Mucosa of stomach (tissue), 1 donor: ENCODE measurements around the gene RPL19.

Experiments used
- H3K27me3 ChIP-seq: one replicate; pipeline ENCODE4 v1.7.0; 2013; ENCODE audit warnings: mild to moderate bottlenecking, low read length; ENCODE audit not compliant: control insufficient read depth, insufficient read depth
- H3K36me3 ChIP-seq: one replicate; pipeline ENCODE4 v1.7.0; 2013; ENCODE audit warnings: low read length; ENCODE audit not compliant: control insufficient read depth, insufficient read depth
- H3K4me1 ChIP-seq: one replicate; pipeline ENCODE4 v1.7.0; 2013; ENCODE audit warnings: mild to moderate bottlenecking, low read length; ENCODE audit not compliant: control insufficient read depth, insufficient read depth
- H3K4me3 ChIP-seq: one replicate; pipeline ENCODE4 v1.7.0; 2013; ENCODE audit warnings: low read length
- H3K9ac ChIP-seq: one replicate; pipeline ENCODE4 v1.7.0; 2013; ENCODE audit warnings: mild to moderate bottlenecking, low read length, moderate library complexity
- H3K9me3 ChIP-seq: one replicate; pipeline ENCODE4 v1.7.0; 2013; ENCODE audit warnings: mild to moderate bottlenecking, low read length, moderate library complexity; ENCODE audit not compliant: control insufficient read depth
- donor health status: Pancreatic carcinoma.

The RPL19 gene

GRCh38 chr17:39208136-39208535, 8.1 kb downstream of the RPL19 start:
- H3K9me3 ChIP-seq, result no peaks in the 10 kb centered on the region
- H3K4me1 ChIP-seq, result peaks cover 25% of the 10 kb centered on the region
- H3K4me3 ChIP-seq, result no peak overlapping the region
- peaks cover 17% of the 10 kb centered on the region for H3K27me3 ChIP-seq
- no peak overlapping the region for H3K9ac ChIP-seq
- peaks cover 11% of the 10 kb centered on the region for H3K36me3 ChIP-seq

- Histone ChIP-seq H3K9me3 (no peaks in the 10 kb centered on the region), H3K27me3 (peaks cover 19% of the 10 kb centered on the region), H3K9ac (peak overlapping the region; percentile 48), H3K36me3 (peaks cover 7% of the 10 kb centered on the region), H3K4me1 (peaks cover 25% of the 10 kb centered on the region), H3K4me3 (no peak overlapping the region)
These were observed 8.8 kb downstream of the RPL19 start for GRCh38 chr17:39208893-39209292.

GRCh38 chr17:39209317-39210092, 9.4 kb downstream of the RPL19 start:
- peaks cover 1% of the 10 kb centered on the region for H3K36me3 ChIP-seq
- H3K27me3 ChIP-seq, result peaks cover 19% of the 10 kb centered on the region
- no peaks in the 10 kb centered on the region for H3K9me3 ChIP-seq
- peaks cover 25% of the 10 kb centered on the region for H3K4me1 ChIP-seq
- no peak overlapping the region for H3K4me3 ChIP-seq
- H3K9ac ChIP-seq, result peak overlapping the region; percentile 48

GRCh38 chr17:39210093-39210434, 10.0 kb downstream of the RPL19 start:
- no peak overlapping the region for H3K4me3 ChIP-seq
- H3K9me3 ChIP-seq, result no peaks in the 10 kb centered on the region
- H3K36me3 ChIP-seq, result no peaks in the 10 kb centered on the region
- H3K4me1 ChIP-seq, result peaks cover 25% of the 10 kb centered on the region
- peaks cover 23% of the 10 kb centered on the region for H3K27me3 ChIP-seq
- H3K9ac ChIP-seq, result peak overlapping the region; percentile 48

- peaks cover 25% of the 10 kb centered on the region for H3K4me1 ChIP-seq
- no peaks in the 10 kb centered on the region for H3K36me3 ChIP-seq
- H3K9me3 ChIP-seq, result no peaks in the 10 kb centered on the region
- H3K27me3 ChIP-seq, result peaks cover 31% of the 10 kb centered on the region
- H3K9ac ChIP-seq, result no peak overlapping the region
- no peak overlapping the region for H3K4me3 ChIP-seq
These were observed 12.2 kb downstream of the RPL19 start for GRCh38 chr17:39212195-39212810.

GRCh38 chr17:39212841-39213480, 12.9 kb downstream of the RPL19 start:
- Histone ChIP-seq H3K4me1 (peaks cover 25% of the 10 kb centered on the region), H3K9ac (no peak overlapping the region), H3K9me3 (no peaks in the 10 kb centered on the region), H3K27me3 (peaks cover 34% of the 10 kb centered on the region), H3K36me3 (no peaks in the 10 kb centered on the region), H3K4me3 (no peak overlapping the region)

- Histone ChIP-seq H3K27me3 (peaks cover 39% of the 10 kb centered on the region), H3K4me3 (no peak overlapping the region), H3K9ac (no peak overlapping the region), H3K9me3 (no peaks in the 10 kb centered on the region), H3K36me3 (no peaks in the 10 kb centered on the region), H3K4me1 (peaks cover 22% of the 10 kb centered on the region)
These were observed 13.8 kb downstream of the RPL19 start for GRCh38 chr17:39213852-39214251.

- Histone ChIP-seq H3K27me3 (peaks cover 33% of the 10 kb centered on the region), H3K9ac (no peak overlapping the region), H3K36me3 (no peaks in the 10 kb centered on the region), H3K4me1 (no peaks in the 10 kb centered on the region), H3K4me3 (no peak overlapping the region), H3K9me3 (no peaks in the 10 kb centered on the region)
These were observed 17.8 kb downstream of the RPL19 start for GRCh38 chr17:39217734-39218369.

- no peak overlapping the region for H3K9ac ChIP-seq
- H3K4me3 ChIP-seq, result no peak overlapping the region
- peaks cover 40% of the 10 kb centered on the region for H3K27me3 ChIP-seq
- no peaks in the 10 kb centered on the region for H3K9me3 ChIP-seq
- H3K4me1 ChIP-seq, result no peaks in the 10 kb centered on the region
- H3K36me3 ChIP-seq, result no peaks in the 10 kb centered on the region
These were observed 18.8 kb downstream of the RPL19 start for GRCh38 chr17:39218906-39219305.

- Histone ChIP-seq H3K9me3 (no peaks in the 10 kb centered on the region), H3K27me3 (peaks cover 47% of the 10 kb centered on the region), H3K4me1 (no peaks in the 10 kb centered on the region), H3K36me3 (no peaks in the 10 kb centered on the region), H3K4me3 (no peak overlapping the region), H3K9ac (no peak overlapping the region)
These were observed 19.6 kb downstream of the RPL19 start for GRCh38 chr17:39219647-39220154.

- Histone ChIP-seq H3K9me3 (no peaks in the 10 kb centered on the region), H3K4me1 (peaks cover 3% of the 10 kb centered on the region), H3K9ac (no peak overlapping the region), H3K27me3 (peaks cover 58% of the 10 kb centered on the region), H3K4me3 (no peak overlapping the region), H3K36me3 (no peaks in the 10 kb centered on the region)
These were observed 21.5 kb downstream of the RPL19 start for GRCh38 chr17:39221572-39221971.

- Histone ChIP-seq H3K4me3 (no peak overlapping the region), H3K4me1 (peaks cover 3% of the 10 kb centered on the region), H3K27me3 (peaks cover 58% of the 10 kb centered on the region), H3K36me3 (no peaks in the 10 kb centered on the region), H3K9me3 (no peaks in the 10 kb centered on the region), H3K9ac (no peak overlapping the region)
These were observed 22.1 kb downstream of the RPL19 start for GRCh38 chr17:39222151-39222550.
